Uterus (tissue), 2 donors: ENCODE results near the gene ABHD15.

Experiments used
- CTCF ChIP-seq, 4 experiments: fragments of 200-600 bp in 2 of 4; fragments of 450-650 bp in 2 of 4; sonication (generic) in 2 of 4; IDR thresholded peaks; one replicate each; pipeline ENCODE4 v1.5.1; 2016 to 2019; ENCODE audit warnings: antibody characterized with exemption in 4 of 4, mild to moderate bottlenecking in 2 of 4, moderate library complexity in 1 of 4
- POLR2A ChIP-seq, 2 donors: fragments of 450-650 bp; IDR thresholded peaks; one replicate each; pipeline ENCODE4 v1.6.1; 2016; ENCODE audit warnings: antibody characterized with exemption in 2 of 2, mild to moderate bottlenecking in 1 of 2, moderate library complexity in 1 of 2

- peak in 2 of 4 experiments; percentile 7 to 23 for TF ChIP-seq CTCF (IDR thresholded peaks at IDR 0.05)
- peak in 1 of 2 donors; percentile 10 for TF ChIP-seq POLR2A (IDR thresholded peaks at IDR 0.05)
Observed at GRCh38 chr17:29585080-29585751, 18.4 kb upstream of the ABHD15 start.
